Suprapubic skin (tissue), 4 donors: Measurements from ENCODE around the gene KLF13.

Experiments used
- CTCF ChIP-seq, 2 donors: fragments of 200-600 bp in 1 of 2; fragments of 450-650 bp in 1 of 2; sonication (generic) in 1 of 2; IDR thresholded peaks; one replicate each; pipeline ENCODE4 v1.5.1; 2016 to 2019; ENCODE audit warnings: antibody characterized with exemption in 2 of 2, mild to moderate bottlenecking in 1 of 2, moderate library complexity in 1 of 2
- POLR2A ChIP-seq, 2 donors: fragments of 450-650 bp; IDR thresholded peaks; one replicate each; pipeline ENCODE4 v1.6.1; 2017; ENCODE audit warnings: antibody characterized with exemption in 2 of 2, mild to moderate bottlenecking in 2 of 2, moderate library complexity in 2 of 2
- POLR2AphosphoS5 ChIP-seq, 3 donors: sonication (generic); formaldehyde crosslinking; IDR thresholded peaks; one replicate each; pipeline ENCODE4 v1.6.1; 2017; ENCODE audit warnings: antibody characterized with exemption in 3 of 3

DNA sequence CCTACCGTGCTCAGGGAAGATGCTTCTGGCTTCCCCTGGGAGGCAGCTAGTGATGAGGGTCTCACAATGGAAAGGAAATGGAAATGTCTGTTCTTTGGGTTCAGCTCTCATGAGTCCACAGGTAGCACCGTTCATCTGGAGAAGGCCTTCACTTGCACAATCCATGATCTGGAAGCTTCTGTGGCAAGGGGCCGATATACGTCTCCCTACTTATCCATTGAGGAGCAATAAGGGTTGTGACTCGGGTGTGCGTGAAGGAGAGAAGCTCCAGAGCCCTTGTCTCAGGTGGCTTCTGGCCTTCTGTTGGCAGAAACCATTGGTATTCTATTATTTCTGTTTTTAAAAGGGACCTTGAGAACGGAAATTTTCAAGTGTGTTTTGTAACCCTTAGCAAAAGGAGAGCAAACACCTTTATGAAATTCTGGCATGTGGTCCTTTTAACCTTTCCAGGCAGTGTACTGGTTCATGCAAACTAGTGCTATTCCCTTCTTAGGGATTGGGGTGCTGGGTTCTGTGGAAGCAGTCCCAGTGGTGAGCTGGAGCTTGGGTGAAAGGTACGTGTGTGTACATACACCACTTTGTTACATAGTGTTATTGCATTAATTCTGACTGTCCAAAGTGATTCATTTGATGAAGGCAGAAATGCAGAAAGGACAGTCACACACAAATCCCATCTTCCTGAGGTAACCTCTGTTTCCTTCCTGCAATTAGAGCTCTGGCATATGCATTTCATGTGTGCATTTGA is 32.5 kb downstream of the KLF13 start:
- TF ChIP-seq POLR2A (IDR thresholded peaks at IDR 0.05): no peak
- TF ChIP-seq CTCF (IDR thresholded peaks at IDR 0.05): no peak
- no peak for TF ChIP-seq POLR2AphosphoS5 (IDR thresholded peaks at IDR 0.05)
